A549 (cell line): ENCODE results near the gene CELF5. TPM values are rescaled to one million over a fixed set of nuclear protein-coding genes. Genes with fewer than 3 reads are reported as not detected.

Source experiments
- ATAC-seq, 2 experiments: fragments of 200-7000 bp in 1 of 2; fragments of >200 bp in 1 of 2; cut with Nextera tagmentation in 1 of 2; cut with Tn5 transposase in 1 of 2; 3 replicates each; pipeline versions ENCODE4 v1.8.0 to v1.9.1; 2018 to 2020; ENCODE audit warnings: mild to moderate bottlenecking in 1 of 2, moderate library complexity in 1 of 2
- CTCF ChIA-PET: fragments of 300-600 bp; sonication (Branson Sonifier 250); formaldehyde crosslinking; extraction: SDS; loops from one replicate; lab custom pipeline; 2021; ENCODE audit warnings: antibody characterized with exemption, inconsistent platforms; lab: Yijun Ruan, JAX
- POLR2A ChIA-PET: fragments of 350-600 bp; formaldehyde crosslinking; extraction: SDS; loops from one replicate; lab custom pipeline; 2021; ENCODE audit warnings: antibody characterized with exemption, inconsistent platforms; lab: Yijun Ruan, JAX
- DNase-seq, 2 experiments: peaks; one replicate each; pipeline versions ENCODE4 v3.0.0 to v3.0.0-alpha.2; 2011 to 2016; ENCODE audit warnings: low read depth in 1 of 2, low spot score in 1 of 2
- FAIRE-seq: peaks from 2 replicates; lab custom pipeline; 2011; peaks lifted over from hg19 to GRCh38; lab: Jason Lieb, UNC
- H3K27ac ChIP-seq, 2 experiments: fragments of >200 bp; sonication (Bioruptor Twin); formaldehyde crosslinking; 3 replicates each; pipeline ENCODE4 v1.5.1; 2016 to 2017
- H3K4me1 ChIP-seq: fragments of >200 bp; sonication (Bioruptor Twin); formaldehyde crosslinking; 3 replicates; pipeline ENCODE4 v1.6.1; 2016
- H3K4me2 ChIP-seq: fragments of >200 bp; sonication (Bioruptor Twin); formaldehyde crosslinking; 3 replicates; pipeline ENCODE4 v1.6.1; 2016
- H3K4me3 ChIP-seq: fragments of >200 bp; sonication (Bioruptor Twin); formaldehyde crosslinking; 3 replicates; pipeline ENCODE4 v1.5.1; 2016
- H3K9me3 ChIP-seq: fragments of >200 bp; sonication (Bioruptor Twin); formaldehyde crosslinking; 3 replicates; pipeline ENCODE4 v1.6.1; 2016
- CBX8 ChIP-seq: fragments of 200-600 bp; sonication (generic); IDR thresholded peaks from 2 replicates; pipeline ENCODE4 v1.6.1; 2016
- CEBPB ChIP-seq, 2 experiments: fragments of >200 bp in 1 of 2; sonication (Bioruptor Twin) in 1 of 2; formaldehyde crosslinking in 1 of 2; IDR thresholded peaks; 2 replicates each; pipeline ENCODE4 v1.6.1; 2012 to 2016
- CHD4 ChIP-seq: fragments of 200-600 bp; sonication (generic); IDR thresholded peaks from 2 replicates; pipeline ENCODE4 v1.6.1; 2016; ENCODE audit warnings: antibody characterized with exemption, mild to moderate bottlenecking, borderline replicate concordance
- EHF ChIP-seq: fragments of 250-450 bp; sonication (Bioruptor Pico); IDR thresholded peaks from 2 replicates; pipeline ENCODE4 v1.5.0; 2020; ENCODE audit warnings: mild to moderate bottlenecking
- EHMT2 ChIP-seq: fragments of 200-600 bp; sonication (generic); IDR thresholded peaks from 2 replicates; pipeline ENCODE4 v1.6.1; 2016; ENCODE audit warnings: antibody characterized with exemption, low read depth, mild to moderate bottlenecking, moderate library complexity
- ESRRA ChIP-seq: fragments of 150-350 bp; IDR thresholded peaks from 2 replicates; pipeline ENCODE4 v1.6.1; 2014; ENCODE audit warnings: mild to moderate bottlenecking, low read length, borderline replicate concordance
- FOSB ChIP-seq: fragments of 250-450 bp; sonication (Bioruptor Pico); IDR thresholded peaks from 2 replicates; pipeline ENCODE4 v1.5.0; 2020; ENCODE audit warnings: mild to moderate bottlenecking, moderate library complexity
- HOXB13 ChIP-seq: fragments of 250-450 bp; sonication (Bioruptor Pico); IDR thresholded peaks from 2 replicates; pipeline ENCODE4 v1.5.0; 2020; ENCODE audit warnings: low read depth, mild to moderate bottlenecking, moderate library complexity
- JUN ChIP-seq, 2 experiments: fragments of >200 bp; sonication (Bioruptor Twin); formaldehyde crosslinking; IDR thresholded peaks; 2 replicates in 1 of 2; 3 replicates in 1 of 2; pipeline ENCODE4 v1.6.1; 2016 to 2017
- MAZ ChIP-seq: fragments of 150-350 bp; IDR thresholded peaks from 2 replicates; pipeline ENCODE4 v1.6.1; 2014; ENCODE audit warnings: antibody characterized with exemption, low read depth, low read length, borderline replicate concordance
- POLR2A ChIP-seq: IDR thresholded peaks from 2 replicates; pipeline ENCODE4 v1.6.1; 2012; ENCODE audit warnings: mild to moderate bottlenecking, low read length
- POLR2AphosphoS2 ChIP-seq: conservative IDR thresholded peaks from 2 replicates; pipeline ENCODE4 v1.6.1; 2012; ENCODE audit warnings: low read length, improper control_type of control experiment, inconsistent platforms
- RAD21 ChIP-seq, 2 experiments: fragments of >200 bp in 1 of 2; sonication (Bioruptor Twin) in 1 of 2; formaldehyde crosslinking in 1 of 2; IDR thresholded peaks in 1 of 2; conservative IDR thresholded peaks in 1 of 2; 2 replicates in 1 of 2; 3 replicates in 1 of 2; pipeline ENCODE4 v1.6.1; 2012 to 2018; ENCODE audit warnings: inconsistent platforms in 1 of 2
- RFX5 ChIP-seq: fragments of 450-650 bp; IDR thresholded peaks from 2 replicates; pipeline ENCODE4 v1.7.1; 2014; ENCODE audit warnings: antibody characterized with exemption, mild to moderate bottlenecking, moderate library complexity
- SMC3 ChIP-seq: fragments of >200 bp; sonication (Bioruptor Twin); formaldehyde crosslinking; IDR thresholded peaks from 3 replicates; pipeline ENCODE4 v1.6.1; 2018; ENCODE audit warnings: inconsistent platforms
- SREBF2 ChIP-seq: fragments of 450-650 bp; IDR thresholded peaks from 2 replicates; pipeline ENCODE4 v1.6.1; 2014; ENCODE audit warnings: mild to moderate bottlenecking, moderate library complexity
- TP53 ChIP-seq: fragments of 250-450 bp; sonication (Bioruptor Pico); IDR thresholded peaks from 2 replicates; pipeline ENCODE4 v1.5.0; 2021; ENCODE audit warnings: mild to moderate bottlenecking, moderate library complexity
- ZC3H11A ChIP-seq: fragments of 450-650 bp; IDR thresholded peaks from 2 replicates; pipeline ENCODE4 v1.6.1; 2014; ENCODE audit warnings: antibody characterized with exemption, mild to moderate bottlenecking
- ZFP36 ChIP-seq: fragments of 450-650 bp; IDR thresholded peaks from 2 replicates; pipeline ENCODE4 v1.6.1; 2014; ENCODE audit warnings: borderline replicate concordance; ENCODE audit not compliant: partially characterized antibody
- ZNF302 ChIP-seq: fragments of 250-450 bp; sonication (Bioruptor Pico); IDR thresholded peaks from 2 replicates; pipeline ENCODE4 v1.9.0; 2021; ENCODE audit warnings: inconsistent platforms, mild to moderate bottlenecking, moderate library complexity
- WGBS: methylation state at CpG from one replicate; pipeline ENCODE4 v1.1.6; 2017; ENCODE audit errors: missing lambda C conversion rate; 5-methylcytosine and 5-hydroxymethylcytosine counted together
- polyA plus RNA-seq, 4 experiments: library from polyadenylated mRNA; depleted of rRNA in 3 of 4; stranded (reverse); fragments of >200 nt; fragmentation: RNase III in 1 of 4; extraction: RNeasy Plus Mini Kit Qiagen cat#74134 plus additional on column Dnase treatment in 1 of 4; gene quantifications; 2 replicates in 3 of 4; 3 replicates in 1 of 4; pipeline ENCODE4 v1.2.3, GENCODE V29; 2011 to 2017
- TF ChIP-seq, protein P1 (sequence below): fragments of >200 bp; sonication (Bioruptor Twin); formaldehyde crosslinking; IDR thresholded peaks from 3 replicates; pipeline ENCODE4 v1.6.1; 2016
- TF ChIP-seq, protein P2 (sequence below): fragments of 250-450 bp; sonication (Bioruptor Pico); IDR thresholded peaks from 2 replicates; pipeline ENCODE4 v1.5.0; 2021; ENCODE audit warnings: mild to moderate bottlenecking, moderate library complexity, borderline replicate concordance
- TF ChIP-seq, protein P3 (sequence below): fragments of 450-650 bp; IDR thresholded peaks from 2 replicates; pipeline ENCODE4 v1.6.1; 2014; ENCODE audit warnings: antibody characterized with exemption
- TF ChIP-seq, protein P4 (sequence below): fragments of 250-450 bp; sonication (Bioruptor Pico); IDR thresholded peaks from 2 replicates; pipeline ENCODE4 v1.5.0; 2020; ENCODE audit warnings: low read depth, mild to moderate bottlenecking, moderate library complexity
- TF ChIP-seq, protein P5 (sequence below): fragments of >200 bp; sonication (Bioruptor Twin); formaldehyde crosslinking; IDR thresholded peaks from 3 replicates; pipeline ENCODE4 v1.5.1; 2016
- TF ChIP-seq, protein P6 (sequence below): IDR thresholded peaks from 2 replicates; pipeline ENCODE4 v1.6.1; 2012

CELF5 gene
- polyA plus RNA-seq, 2 of the 4 experiments (the other 2 are of a cell fraction), result 0.31 to 0.61 TPM

DNA sequence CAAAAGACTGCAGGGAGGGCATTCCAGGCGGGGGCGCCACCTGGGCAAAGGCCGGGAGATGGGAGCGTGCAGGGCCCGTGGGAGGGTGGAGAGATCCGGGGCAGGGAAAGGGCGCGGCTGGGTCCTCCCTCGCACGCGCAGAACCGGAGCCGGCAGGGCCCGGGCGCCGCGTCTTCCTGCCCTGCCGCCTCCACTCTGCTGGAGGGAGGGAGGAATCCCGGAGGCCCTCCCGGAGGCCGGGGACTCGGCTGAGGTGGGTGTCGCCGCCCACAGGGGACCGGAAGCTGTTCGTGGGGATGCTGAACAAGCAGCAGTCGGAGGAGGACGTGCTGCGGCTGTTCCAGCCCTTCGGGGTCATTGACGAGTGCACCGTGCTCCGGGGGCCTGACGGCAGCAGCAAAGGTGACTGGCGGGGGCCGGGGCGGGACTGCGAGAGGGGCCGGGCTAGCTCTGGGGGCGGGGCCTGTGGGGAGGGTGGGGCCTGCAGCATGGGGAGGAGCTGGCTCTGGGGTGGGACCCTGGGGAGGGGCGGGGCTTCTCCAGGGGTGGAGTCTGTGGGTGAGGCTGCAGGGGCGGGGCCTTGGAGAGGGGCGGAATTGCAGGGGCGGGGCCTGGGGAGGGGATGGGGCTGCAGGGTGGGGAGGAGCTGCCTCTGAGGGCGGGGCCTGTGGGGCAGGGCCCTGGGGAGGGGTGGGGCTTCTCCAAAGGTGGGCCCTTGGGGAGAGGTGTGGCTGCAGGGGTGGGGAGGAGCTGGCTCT lies 51.3 kb downstream of the CELF5 start:
- no peak for FAIRE-seq

More for the DNA sequence above, 51.3 kb downstream of the CELF5 start:
- peak overlapping the region; percentile 82 for H3K4me2 ChIP-seq
- H3K9me3 ChIP-seq, result peaks cover 6% of the 10 kb centered on the region; the same call in 2 of the 3 replicates
- ATAC-seq (peak; percentile 70 to 85), DNase-seq (peak; percentile 84 to 94)
- POLR2A ChIA-PET, result interaction anchor here (1.6 to 2.4 kb wide), 2 partner anchors 9 to 325 kb away, joined by 5 to 17 read pairs; no protein-coding TSS in a partner anchor
- peaks cover 8% of the 10 kb centered on the region; the same call in 1 of the 3 replicates for H3K4me1 ChIP-seq
- TF ChIP-seq TP53 (CRISPR knock-in tag) (no peak), CBX8 (no peak), FOSB (CRISPR knock-in tag) (no peak), EHMT2 (no peak), RFX5 (no peak), HOXB13 (CRISPR knock-in tag) (no peak), CHD4 (no peak), POLR2A (no peak; the same call in 1 of the 2 replicates), JUN (IDR thresholded peaks at IDR 0.05) (0 out of 5 replicates have a peak, but pooled peaks of 1 of the 2 experiments have one; percentile 9), CEBPB (IDR thresholded peaks at IDR 0.05) (no peak), ESRRA (no peak), ZFP36 (peak; percentile 97), ZNF302 (CRISPR knock-in tag) (no peak), EHF (CRISPR knock-in tag) (no peak), ZC3H11A (no peak), RAD21 (conservative IDR thresholded peaks at IDR 0.05 in 1 of 2, IDR thresholded peaks at IDR 0.05 in 1 of 2) (peak; percentile 25 to 39; a peak in 3 of 5 replicates), SMC3 (peak; percentile 44), MAZ (no peak), SREBF2 (no peak), POLR2AphosphoS2 (no peak)
- TF ChIP-seq, protein P1, sequence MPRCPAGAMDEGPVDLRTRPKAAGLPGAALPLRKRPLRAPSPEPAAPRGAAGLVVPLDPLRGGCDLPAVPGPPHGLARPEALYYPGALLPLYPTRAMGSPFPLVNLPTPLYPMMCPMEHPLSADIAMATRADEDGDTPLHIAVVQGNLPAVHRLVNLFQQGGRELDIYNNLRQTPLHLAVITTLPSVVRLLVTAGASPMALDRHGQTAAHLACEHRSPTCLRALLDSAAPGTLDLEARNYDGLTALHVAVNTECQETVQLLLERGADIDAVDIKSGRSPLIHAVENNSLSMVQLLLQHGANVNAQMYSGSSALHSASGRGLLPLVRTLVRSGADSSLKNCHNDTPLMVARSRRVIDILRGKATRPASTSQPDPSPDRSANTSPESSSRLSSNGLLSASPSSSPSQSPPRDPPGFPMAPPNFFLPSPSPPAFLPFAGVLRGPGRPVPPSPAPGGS, result no peak
- TF ChIP-seq, protein P2, sequence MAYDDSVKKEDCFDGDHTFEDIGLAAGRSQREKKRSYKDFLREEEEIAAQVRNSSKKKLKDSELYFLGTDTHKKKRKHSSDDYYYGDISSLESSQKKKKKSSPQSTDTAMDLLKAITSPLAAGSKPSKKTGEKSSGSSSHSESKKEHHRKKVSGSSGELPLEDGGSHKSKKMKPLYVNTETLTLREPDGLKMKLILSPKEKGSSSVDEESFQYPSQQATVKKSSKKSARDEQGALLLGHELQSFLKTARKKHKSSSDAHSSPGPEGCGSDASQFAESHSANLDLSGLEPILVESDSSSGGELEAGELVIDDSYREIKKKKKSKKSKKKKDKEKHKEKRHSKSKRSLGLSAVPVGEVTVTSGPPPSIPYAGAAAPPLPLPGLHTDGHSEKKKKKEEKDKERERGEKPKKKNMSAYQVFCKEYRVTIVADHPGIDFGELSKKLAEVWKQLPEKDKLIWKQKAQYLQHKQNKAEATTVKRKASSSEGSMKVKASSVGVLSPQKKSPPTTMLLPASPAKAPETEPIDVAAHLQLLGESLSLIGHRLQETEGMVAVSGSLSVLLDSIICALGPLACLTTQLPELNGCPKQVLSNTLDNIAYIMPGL (CRISPR knock-in tag), result no peak
- TF ChIP-seq, protein P3, sequence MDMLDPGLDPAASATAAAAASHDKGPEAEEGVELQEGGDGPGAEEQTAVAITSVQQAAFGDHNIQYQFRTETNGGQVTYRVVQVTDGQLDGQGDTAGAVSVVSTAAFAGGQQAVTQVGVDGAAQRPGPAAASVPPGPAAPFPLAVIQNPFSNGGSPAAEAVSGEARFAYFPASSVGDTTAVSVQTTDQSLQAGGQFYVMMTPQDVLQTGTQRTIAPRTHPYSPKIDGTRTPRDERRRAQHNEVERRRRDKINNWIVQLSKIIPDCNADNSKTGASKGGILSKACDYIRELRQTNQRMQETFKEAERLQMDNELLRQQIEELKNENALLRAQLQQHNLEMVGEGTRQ, result no peak
- TF ChIP-seq, protein P4, sequence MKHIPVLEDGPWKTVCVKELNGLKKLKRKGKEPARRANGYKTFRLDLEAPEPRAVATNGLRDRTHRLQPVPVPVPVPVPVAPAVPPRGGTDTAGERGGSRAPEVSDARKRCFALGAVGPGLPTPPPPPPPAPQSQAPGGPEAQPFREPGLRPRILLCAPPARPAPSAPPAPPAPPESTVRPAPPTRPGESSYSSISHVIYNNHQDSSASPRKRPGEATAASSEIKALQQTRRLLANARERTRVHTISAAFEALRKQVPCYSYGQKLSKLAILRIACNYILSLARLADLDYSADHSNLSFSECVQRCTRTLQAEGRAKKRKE (CRISPR knock-in tag), result no peak
- TF ChIP-seq, protein P5, sequence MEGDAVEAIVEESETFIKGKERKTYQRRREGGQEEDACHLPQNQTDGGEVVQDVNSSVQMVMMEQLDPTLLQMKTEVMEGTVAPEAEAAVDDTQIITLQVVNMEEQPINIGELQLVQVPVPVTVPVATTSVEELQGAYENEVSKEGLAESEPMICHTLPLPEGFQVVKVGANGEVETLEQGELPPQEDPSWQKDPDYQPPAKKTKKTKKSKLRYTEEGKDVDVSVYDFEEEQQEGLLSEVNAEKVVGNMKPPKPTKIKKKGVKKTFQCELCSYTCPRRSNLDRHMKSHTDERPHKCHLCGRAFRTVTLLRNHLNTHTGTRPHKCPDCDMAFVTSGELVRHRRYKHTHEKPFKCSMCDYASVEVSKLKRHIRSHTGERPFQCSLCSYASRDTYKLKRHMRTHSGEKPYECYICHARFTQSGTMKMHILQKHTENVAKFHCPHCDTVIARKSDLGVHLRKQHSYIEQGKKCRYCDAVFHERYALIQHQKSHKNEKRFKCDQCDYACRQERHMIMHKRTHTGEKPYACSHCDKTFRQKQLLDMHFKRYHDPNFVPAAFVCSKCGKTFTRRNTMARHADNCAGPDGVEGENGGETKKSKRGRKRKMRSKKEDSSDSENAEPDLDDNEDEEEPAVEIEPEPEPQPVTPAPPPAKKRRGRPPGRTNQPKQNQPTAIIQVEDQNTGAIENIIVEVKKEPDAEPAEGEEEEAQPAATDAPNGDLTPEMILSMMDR, result peak; percentile 80
- TF ChIP-seq, protein P6, sequence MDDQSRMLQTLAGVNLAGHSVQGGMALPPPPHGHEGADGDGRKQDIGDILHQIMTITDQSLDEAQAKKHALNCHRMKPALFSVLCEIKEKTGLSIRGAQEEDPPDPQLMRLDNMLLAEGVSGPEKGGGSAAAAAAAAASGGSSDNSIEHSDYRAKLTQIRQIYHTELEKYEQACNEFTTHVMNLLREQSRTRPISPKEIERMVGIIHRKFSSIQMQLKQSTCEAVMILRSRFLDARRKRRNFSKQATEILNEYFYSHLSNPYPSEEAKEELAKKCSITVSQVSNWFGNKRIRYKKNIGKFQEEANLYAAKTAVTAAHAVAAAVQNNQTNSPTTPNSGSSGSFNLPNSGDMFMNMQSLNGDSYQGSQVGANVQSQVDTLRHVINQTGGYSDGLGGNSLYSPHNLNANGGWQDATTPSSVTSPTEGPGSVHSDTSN, result no peak
- CTCF ChIA-PET, result interaction anchor here (0.8 to 2.7 kb wide), 10 partner anchors 9 to 57 kb away, joined by 3 to 11 read pairs (median 5); no protein-coding TSS in a partner anchor
- 0% methylated on average over 7 of the region's 45 CpGs for WGBS
- H3K4me3 ChIP-seq, result peak overlapping the region; percentile 61
- H3K27ac ChIP-seq, result peak overlapping the region; percentile 71 to 92
